NCI-H2029 (cell line): ENCODE measurements around the gene LRRTM2.

ENCODE experiments used
- DNase-seq: peaks from one replicate; lab custom pipeline; 2025; lab: John Stamatoyannopoulos, UW

LRRTM2 gene

DNA sequence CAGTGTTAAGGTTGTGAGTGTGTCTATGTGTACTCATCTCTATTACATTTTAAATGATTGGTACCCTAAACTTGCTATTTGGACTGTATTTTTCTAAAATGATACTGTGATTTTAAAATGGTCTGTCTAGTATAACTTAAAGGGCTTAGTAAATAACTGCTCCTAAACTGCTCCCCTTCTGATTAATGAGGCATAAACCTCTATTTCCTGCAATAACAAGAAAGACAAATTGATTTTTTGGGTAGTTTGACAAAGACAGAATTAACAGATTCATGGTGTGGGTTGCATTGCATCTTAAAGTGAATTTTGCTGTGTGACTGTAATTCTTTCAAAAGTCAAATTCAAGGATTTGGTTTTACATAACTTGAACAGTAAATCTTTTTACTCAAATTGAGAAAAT is 8.1 kb upstream of the LRRTM2 start:
- DNase-seq, result no peak

DNA sequence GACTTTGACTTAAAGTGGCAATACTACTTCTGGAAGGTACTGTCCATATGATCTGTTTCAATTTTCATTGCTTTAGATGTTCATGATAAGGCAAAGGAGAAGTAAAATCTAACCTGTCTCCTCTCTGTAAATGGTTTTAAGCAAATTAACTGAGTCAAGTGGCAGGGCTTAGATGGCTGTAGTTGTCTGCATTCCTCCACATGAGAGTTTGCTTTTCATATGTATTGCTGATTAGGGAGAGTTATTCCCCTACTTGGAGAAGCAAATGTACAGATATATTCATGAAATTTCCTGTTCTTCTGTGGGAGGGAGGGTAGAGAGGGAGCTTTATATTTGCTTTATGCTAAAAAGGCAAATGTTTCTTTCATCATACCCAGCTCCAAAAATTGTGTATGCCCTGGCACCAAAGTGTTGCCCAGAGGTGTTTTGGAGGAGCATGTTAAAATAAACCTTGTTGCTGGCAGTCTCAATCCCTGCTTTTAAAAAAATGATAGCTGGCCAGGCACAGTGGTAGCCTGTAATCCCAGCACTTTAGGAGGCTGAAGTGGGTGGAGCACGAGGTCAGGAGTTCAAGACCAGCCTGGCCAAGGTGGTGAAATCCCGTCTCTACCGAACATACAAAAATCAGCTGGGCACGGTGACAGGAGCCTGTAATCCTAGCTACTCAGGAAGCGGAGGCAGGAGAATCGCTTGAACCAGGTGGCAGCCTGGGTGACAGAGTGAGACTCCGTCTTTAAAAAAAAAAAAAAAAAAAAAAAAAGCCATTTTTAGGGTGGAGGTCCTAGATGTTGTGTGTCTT is 3.5 kb upstream of the LRRTM2 start:
- DNase-seq, result peak; percentile 2

- no peak for DNase-seq
Observed at GRCh38 chr5:138876811-138877210, 1.7 kb upstream of the LRRTM2 start.

GRCh38 chr5:138875946-138876345 is 811 bp upstream of the LRRTM2 start:
- no peak for DNase-seq

DNA sequence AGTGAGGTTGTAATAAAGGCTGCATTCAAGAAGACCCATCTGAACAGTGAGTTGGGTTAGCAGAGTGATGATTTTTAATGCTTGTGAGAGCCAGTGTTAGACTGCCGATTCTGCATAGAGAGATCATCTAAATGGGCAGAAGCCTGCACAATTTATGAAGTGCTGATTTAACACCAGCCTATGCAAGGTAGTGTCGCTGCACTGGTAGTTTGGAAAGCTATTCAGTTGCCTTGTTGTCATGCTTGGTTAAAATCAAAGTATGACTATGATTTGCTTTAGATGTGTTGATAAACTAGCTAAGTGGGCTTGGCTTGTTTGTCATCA is 379 bp upstream of the LRRTM2 start:
- no peak for DNase-seq

- no peak for DNase-seq
Observed at GRCh38 chr5:138874241-138874640, 894 bp downstream of the LRRTM2 start.

- no peak for DNase-seq
Observed at GRCh38 chr5:138873466-138874221, 1.5 kb downstream of the LRRTM2 start.

GRCh38 chr5:138872841-138873465 is 2.2 kb downstream of the LRRTM2 start:
- DNase-seq, result no peak

DNA sequence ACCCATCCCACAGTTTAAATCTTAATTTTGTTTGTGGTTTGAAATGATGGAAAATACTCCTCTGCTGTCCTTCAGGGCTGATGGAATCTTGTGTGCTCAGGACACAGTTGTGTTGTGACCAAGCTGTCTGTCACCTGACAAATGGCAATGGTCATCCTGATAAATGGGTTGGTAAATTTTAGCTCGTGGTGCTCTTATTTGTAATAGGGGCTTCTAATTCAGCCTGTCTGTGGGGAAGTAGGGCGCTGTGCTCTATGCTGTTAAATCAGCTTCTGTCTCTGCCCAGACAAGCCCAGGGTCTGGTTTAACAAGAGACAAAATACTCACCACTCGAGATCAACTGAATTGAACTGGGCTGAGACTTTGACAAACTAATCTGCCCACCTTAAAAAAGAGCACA is 4.5 kb downstream of the LRRTM2 start:
- no peak for DNase-seq

- DNase-seq, result no peak
Observed at GRCh38 chr5:138869763-138870500, 5.2 kb downstream of the LRRTM2 start.

- no peak for DNase-seq
Observed at GRCh38 chr5:138869038-138869437, 6.1 kb downstream of the LRRTM2 start.

GRCh38 chr5:138867011-138867410 is 8.1 kb downstream of the LRRTM2 start:
- no peak for DNase-seq

DNA sequence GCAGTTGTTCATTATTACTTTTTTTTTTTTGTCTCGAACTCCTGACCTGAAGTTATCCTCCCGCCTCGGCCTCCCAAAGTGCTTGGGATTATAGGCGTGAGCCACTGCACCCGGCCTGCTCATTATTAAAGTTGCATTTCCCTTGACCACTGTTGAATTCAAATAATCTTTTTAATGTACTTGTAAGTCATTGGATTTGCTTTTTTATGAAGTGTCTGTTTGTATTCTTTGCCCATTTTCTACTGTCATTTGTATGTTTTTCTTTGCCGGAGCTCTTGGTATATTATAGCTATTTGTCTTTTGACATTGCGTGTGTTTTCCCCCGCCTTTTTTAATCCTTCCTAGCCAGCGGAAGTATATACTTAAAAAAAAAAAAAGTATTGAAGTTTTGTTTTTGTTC is 22.0 kb downstream of the LRRTM2 start:
- DNase-seq, result no peak

DNA sequence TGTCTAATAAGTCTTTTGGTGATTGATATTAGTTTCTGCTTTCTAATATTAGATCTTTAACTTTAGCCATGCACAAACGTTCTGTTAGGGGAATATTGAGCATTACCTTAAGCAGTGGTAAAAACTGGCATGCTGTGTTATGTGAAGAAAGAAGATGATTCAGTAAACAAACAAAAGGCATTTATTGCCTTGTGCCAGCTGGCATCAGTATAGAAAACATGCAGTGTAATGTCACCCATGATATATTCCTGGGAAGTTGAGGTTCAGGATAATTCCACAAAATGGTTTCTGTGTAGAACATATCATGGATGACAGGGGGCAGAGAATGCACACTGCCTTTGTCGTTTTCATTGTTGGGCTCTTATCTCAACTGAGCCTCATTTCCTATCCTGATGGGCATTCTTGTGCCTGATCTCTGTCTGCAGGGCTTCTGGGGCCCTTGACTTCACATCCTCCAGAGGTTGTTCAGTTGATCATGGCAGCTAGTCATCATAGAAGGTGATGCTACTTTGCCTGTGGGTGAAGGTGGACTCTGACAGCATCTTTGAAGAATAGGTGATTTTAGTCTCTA is 24.2 kb downstream of the LRRTM2 start:
- DNase-seq, result peak; percentile 5

- DNase-seq, result no peak
Observed at GRCh38 chr5:138849882-138850281, 25.3 kb downstream of the LRRTM2 start.

GRCh38 chr5:138849439-138849838 is 25.7 kb downstream of the LRRTM2 start:
- no peak for DNase-seq

DNA sequence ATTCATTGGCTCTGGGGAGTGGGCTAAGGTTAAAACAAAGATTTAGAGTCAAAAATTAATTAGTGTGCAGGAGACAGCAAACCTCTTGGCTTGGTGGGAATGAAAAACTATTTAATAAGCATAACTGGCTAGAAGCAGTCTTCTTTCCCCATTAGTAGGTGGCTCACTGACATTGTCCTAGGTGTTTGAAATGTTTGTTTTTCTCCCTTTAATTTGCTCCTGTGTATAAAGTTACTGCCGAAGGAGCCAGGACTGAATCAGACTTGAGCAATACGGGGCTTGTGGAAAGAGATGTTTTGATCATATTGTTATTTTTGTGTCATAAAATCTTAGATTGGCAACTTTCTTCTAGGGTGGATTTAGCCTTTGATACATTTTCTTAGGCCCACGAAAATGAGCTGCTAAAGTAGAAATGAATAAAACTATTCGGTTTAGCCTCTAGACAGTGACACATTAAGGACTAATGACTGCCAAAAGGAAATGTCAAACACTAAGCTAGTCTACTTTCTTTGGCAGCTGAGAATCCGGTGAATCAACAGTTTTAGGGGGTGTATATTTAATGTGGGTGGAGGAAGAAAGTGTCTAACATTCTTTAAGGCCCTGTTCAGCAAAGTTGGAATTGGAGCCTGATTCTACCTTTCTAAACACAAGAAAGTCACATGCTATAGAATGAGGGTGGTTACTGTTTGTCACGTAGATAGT is 30.2 kb downstream of the LRRTM2 start:
- no peak for DNase-seq

DNA sequence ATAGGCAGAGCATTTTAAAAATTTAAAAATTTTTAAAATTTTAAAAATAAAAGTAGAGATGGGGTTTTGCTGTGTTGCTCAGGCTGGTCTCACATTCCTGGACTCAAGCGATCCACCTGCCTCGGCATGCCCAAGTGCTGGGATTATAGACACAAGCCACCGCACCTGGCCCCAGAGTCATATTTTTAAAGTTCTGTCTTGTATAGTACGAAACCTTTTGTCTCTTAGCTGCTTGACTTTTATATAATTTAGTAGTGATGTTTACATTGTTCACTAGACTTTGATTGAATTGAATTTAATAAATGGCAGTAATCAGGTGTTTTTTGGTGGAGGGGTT is 31.0 kb downstream of the LRRTM2 start:
- DNase-seq, result no peak

DNA sequence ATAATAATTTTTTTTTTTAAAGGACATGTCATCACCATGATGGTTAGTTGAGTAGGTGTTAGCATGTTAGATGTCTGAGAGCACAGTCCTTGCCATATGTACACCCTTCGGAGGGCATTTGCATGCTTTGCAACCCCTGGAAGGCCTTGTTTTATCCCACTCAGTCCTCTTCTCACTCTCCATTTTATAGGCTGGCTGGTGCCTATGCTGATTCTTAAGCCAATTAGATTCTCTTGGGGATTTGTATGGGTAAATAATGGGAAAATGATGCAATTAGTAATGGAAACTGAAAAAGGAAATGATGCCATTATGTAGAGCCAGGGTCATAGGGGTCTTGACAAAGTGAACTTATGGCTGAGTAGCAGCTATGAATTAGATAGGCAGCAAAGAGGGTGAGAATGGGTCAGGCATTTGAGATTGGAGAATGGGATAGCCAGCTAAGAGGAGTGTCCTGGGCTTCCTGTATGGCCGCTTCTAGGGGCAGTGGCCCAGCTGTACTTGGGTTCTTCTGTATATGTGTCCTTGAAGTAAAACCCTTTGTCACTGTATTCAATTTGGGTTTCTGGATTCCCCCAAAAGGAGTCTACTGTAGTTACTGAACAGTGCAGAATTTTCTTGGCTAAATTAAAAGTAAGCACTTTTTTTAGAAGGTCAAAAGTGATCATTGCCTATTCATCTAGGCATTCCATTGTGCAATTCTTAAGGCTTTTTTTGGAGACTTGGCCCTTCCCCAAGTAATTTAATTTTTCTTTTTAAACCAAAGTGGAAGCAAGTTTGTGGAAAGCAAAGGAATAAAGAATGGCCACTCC is 31.6 kb downstream of the LRRTM2 start:
- no peak for DNase-seq

GRCh38 chr5:138841531-138841930 is 33.6 kb downstream of the LRRTM2 start:
- DNase-seq, result no peak

GRCh38 chr5:138840103-138840502 is 35.0 kb downstream of the LRRTM2 start:
- no peak for DNase-seq
